Measurements from ENCODE around the gene MFSD11.

DNA sequence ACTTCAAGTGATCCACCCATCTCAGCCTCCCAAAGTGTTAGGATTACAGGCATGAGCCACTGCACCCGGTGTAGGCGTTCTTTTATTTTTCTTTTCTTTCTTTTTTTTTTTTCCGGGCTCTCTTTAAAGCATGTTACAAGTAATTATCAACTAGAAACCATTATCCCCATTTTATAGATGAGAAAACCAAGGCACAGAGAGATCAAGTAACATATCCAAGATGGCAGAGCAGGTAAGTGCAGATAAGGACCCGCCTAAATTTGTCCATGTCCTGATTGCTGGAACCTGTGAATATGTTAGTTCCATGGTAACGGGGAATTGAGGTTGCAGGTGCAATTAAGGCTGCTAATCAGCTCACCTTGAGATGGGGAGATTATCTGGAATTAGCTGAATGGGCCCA, 54.4 kb downstream of the MFSD11 start:
- no peak for TF ChIP-seq ZBTB7A (IDR thresholded peaks at IDR 0.05; ENCODE audit: low read depth)
- TF ChIP-seq, protein P1, sequence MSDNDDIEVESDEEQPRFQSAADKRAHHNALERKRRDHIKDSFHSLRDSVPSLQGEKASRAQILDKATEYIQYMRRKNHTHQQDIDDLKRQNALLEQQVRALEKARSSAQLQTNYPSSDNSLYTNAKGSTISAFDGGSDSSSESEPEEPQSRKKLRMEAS (IDR thresholded peaks at IDR 0.05): no peak
